ENCODE results near the gene HOXB1. TPM values are rescaled to one million over a fixed set of nuclear protein-coding genes. Genes with fewer than 3 reads are reported as not detected.

Gene HOXB1
- total and polyA plus RNA-seq, 2 of the 8 experiments (the other 6 are each of a cell fraction or from before 2014, with no cell fraction given): not detected

DNA sequence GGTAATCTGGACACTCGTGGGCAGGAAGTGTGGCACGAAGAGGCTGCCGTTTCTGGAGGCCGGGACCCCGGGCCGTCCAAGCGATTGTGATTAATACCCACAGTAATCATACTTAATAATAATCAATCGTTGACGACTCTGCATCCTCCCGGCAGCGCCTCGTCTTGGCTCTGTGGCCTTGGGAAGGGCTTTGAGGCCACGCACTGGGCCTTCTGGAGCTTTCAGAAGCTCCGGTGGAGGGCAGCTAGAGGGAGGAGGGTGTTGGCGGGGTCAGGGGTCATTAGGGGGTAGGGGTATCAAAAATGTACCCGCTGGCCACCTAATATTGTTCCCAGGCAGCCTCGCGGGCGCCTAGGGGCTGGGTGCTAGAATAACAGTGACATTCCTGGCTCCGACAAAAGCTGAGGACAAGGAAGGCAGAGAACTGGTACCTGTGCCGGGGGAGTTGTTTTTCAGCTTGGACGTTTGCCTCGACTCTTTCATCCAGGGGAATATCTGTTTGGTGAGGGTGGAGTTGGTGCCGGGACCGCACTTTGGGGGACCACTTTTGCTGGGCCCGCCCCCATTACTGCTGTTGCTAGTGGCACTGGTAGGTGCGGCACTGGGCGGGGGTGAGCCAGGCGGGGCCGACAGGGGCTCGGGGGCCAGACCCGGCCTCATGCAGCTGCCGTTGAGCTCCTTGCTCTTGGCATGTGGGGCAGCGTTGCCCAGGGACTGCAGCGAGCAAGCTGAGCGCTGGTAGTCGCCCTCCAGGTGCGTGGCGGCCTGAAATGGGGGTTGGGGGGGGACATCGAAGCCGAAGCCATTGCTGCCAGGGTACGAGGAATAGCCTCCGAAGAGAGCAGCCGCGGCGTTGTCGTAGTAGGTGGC lies 21.0 kb upstream of the HOXB1 start:
- H3K18ac ChIP-seq (ENCODE audit: extremely low read depth, low read length): no peak overlapping the region
- no peak overlapping the region for H3K4ac ChIP-seq (replicated peaks; ENCODE audit: insufficient read length, low read depth, low read length)
- 11% methylated on average over 47 of the region's 47 CpGs; no CpG with 5 or more reads in 1 of the 2 experiments for WGBS, 2 experiments (ENCODE audit: extremely low coverage in 1 of 2, insufficient coverage in 1 of 2, insufficient read length in 1 of 2, insufficient replicate concordance in 2 of 2, low coverage in 1 of 2, low lambda C conversion rate in 2 of 2, missing lambda C conversion rate in 1 of 2)
- FAIRE-seq (no peak), DNase-seq (ENCODE audit: low read depth in 1 of 2, low spot score in 2 of 2) (no peak)
- no peak overlapping the region for H2BK120ac ChIP-seq (replicated peaks; ENCODE audit: low read depth, low read length)
- H3K27me3 ChIP-seq (replicated peaks in 1 of 4; ENCODE audit: control insufficient read depth in 3 of 4, extremely low read depth in 1 of 4, insufficient read depth in 3 of 4, low read length in 3 of 4): peaks cover 94 to 100% (median 98%) of the 10 kb centered on the region in 4 experiments
- CTCF ChIA-PET (ENCODE audit: partially characterized antibody): interaction anchor here (0.7 to 6.6 kb wide), 15 partner anchors 9 to 533 kb away, joined by 3 to 53 read pairs (median 3); partner anchors contain the start of genes HOXB3 and HOXB5
- peak overlapping the region in 1 of 4 experiments; percentile 20; a peak in 1 of 8 replicates for H3K4me3 ChIP-seq (ENCODE audit: extremely low read depth in 1 of 4, insufficient read depth in 2 of 4, low read depth in 3 of 4, low read length in 4 of 4)
- no peak overlapping the region for H3K27ac ChIP-seq (ENCODE audit: low read depth, low read length)
- TF ChIP-seq TEAD4 (IDR thresholded peaks at IDR 0.05; ENCODE audit: low read depth, low read length) (no peak), GTF2F1 (IDR thresholded peaks at IDR 0.05; ENCODE audit: borderline replicate concordance, low read depth, low read length) (no peak), EZH2 (IDR thresholded peaks at IDR 0.05; ENCODE audit: low read depth, low read length, severe bottlenecking) (peak; percentile 95), SUZ12 (IDR thresholded peaks at IDR 0.05; ENCODE audit: low read length) (peak; percentile 97)
- peaks cover 0 to 3% (median 0%) of the 10 kb centered on the region in 4 experiments; a peak in 1 of 8 replicates for H3K36me3 ChIP-seq (ENCODE audit: control insufficient read depth in 2 of 4, insufficient read depth in 4 of 4, low read length in 3 of 4)
- H2BK15ac ChIP-seq (ENCODE audit: low read length): peak overlapping the region; percentile 46; the same call in 1 of the 2 replicates
- H2BK20ac ChIP-seq (ENCODE audit: low read length): no peak overlapping the region
- no peaks in the 10 kb centered on the region for H3K79me2 ChIP-seq (ENCODE audit: control insufficient read depth in 1 of 2, insufficient read depth in 2 of 2, low read length in 2 of 2)
- no peaks in the 10 kb centered on the region for H3K9me3 ChIP-seq (ENCODE audit: insufficient read depth in 2 of 2, low read depth in 1 of 2, low read length in 1 of 2)
- peak overlapping the region; percentile 94; the same call in 1 of the 2 replicates for H2BK12ac ChIP-seq (ENCODE audit: low read depth, low read length)
- H2BK5ac ChIP-seq (ENCODE audit: low read depth, low read length): peak overlapping the region; percentile 35; the same call in 1 of the 2 replicates
- POLR2A ChIA-PET (ENCODE audit: partially characterized antibody): no interaction called here
- no peak overlapping the region for H3K23ac ChIP-seq (ENCODE audit: insufficient read length)
- no peak overlapping the region for H4K5ac ChIP-seq (ENCODE audit: insufficient read length, low read depth, low read length)
- H3K4me1 ChIP-seq (replicated peaks in 1 of 4; ENCODE audit: control insufficient read depth in 3 of 4, insufficient read depth in 4 of 4, low read length in 3 of 4): peaks cover 7 to 25% (median 10%) of the 10 kb centered on the region in 4 experiments
- no peak overlapping the region for H2AFZ ChIP-seq (ENCODE audit: low read length)
- H4K20me1 ChIP-seq (replicated peaks in 1 of 2; ENCODE audit: control insufficient read depth in 1 of 2, insufficient read depth in 2 of 2, low read length in 2 of 2): peaks cover 19 to 23% of the 10 kb centered on the region in 2 experiments
- H3K4me2 ChIP-seq (ENCODE audit: insufficient read depth in 1 of 2, low read depth in 2 of 2, low read length in 2 of 2): peak overlapping the region in 1 of 2 experiments; percentile 38; a peak in 3 of 4 replicates
- 0 out of 2 replicates have a peak overlapping the region, but pooled peaks have one; percentile 61 for H2AK5ac ChIP-seq (ENCODE audit: low read depth, low read length)
- no peak overlapping the region for H3K14ac ChIP-seq (ENCODE audit: insufficient read length)
- H3K23me2 ChIP-seq (ENCODE audit: low read depth, low read length): no peaks in the 10 kb centered on the region; the same call in 1 of the 2 replicates
- H3K79me1 ChIP-seq (ENCODE audit: low read depth, low read length): no peaks in the 10 kb centered on the region
- H3K56ac ChIP-seq (replicated peaks; ENCODE audit: insufficient read length, low read depth, low read length): no peak overlapping the region
- no peak overlapping the region for H4K91ac ChIP-seq (replicated peaks; ENCODE audit: insufficient read length, low read length)
- no peak overlapping the region for H3K9ac ChIP-seq (replicated peaks in 1 of 4; ENCODE audit: extremely low read depth in 1 of 4, low read depth in 3 of 4, low read length in 3 of 4)
- H4K8ac ChIP-seq (ENCODE audit: extremely low read depth, insufficient read depth, low read length): no peak overlapping the region
